Measurements from ENCODE around the gene B3GAT1.

Gene B3GAT1

GRCh38 chr11:134332189-134332631 is 79.8 kb downstream of the B3GAT1 start:
- DNase-seq = no peak

GRCh38 chr11:134331354-134332188 is 80.5 kb downstream of the B3GAT1 start, which contains the start of gene GLB1L2:
TSS of gene GLB1L2 (plus strand) at chr11:134331988. CDS start at chr11:134332062, 74 bp downstream.
- DNase-seq = no peak

GRCh38 chr11:134330611-134331353 is 81.3 kb downstream of the B3GAT1 start:
- no peak for DNase-seq
